ENCODE results near the gene PLEKHM2.

The PLEKHM2 gene

GRCh38 chr1:15702722-15703550 lies 18.8 kb downstream of the PLEKHM2 start:
- no peak for DNase-seq

DNA sequence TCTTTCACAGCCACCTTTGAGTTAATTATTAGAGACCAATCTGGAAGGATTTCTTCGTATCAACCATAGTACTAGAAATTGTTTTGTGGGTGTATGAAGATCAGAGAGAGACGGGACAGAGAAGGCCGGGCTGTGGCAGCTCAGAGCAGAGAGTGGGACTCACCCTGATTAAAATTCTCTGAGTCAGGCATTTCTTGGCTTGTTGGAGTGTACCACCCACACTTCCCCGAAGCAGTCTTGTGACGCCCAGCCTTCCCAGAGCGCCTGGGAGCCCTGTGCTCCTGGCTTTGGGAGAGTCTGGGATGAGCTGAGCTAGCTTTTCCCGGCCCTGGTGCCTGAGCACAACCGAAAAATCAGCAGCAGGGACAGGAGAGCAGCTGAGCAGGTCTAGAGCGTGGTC lies 19.4 kb downstream of the PLEKHM2 start:
- no peak for DNase-seq

GRCh38 chr1:15704526-15705183 lies 20.5 kb downstream of the PLEKHM2 start:
- DNase-seq: no peak

DNA sequence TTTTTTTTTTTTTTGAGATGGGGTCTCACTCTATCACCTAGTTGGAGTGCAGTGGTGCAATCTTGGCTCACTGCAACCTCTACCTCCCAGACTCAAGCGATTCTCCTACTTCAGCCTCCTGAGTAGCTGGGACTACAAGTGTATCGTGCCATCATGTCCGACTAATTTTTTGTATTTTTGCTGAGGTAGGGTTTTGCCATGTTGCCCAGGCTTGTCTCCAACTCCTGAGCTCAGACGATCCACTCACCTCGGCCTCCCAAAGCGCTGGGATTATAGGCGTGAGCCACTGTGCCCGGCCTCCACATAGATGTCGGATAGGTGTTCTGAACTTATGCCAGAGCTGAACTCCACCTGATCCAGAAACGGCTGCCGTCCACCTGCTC lies 21.1 kb downstream of the PLEKHM2 start:
- DNase-seq: no peak

DNA sequence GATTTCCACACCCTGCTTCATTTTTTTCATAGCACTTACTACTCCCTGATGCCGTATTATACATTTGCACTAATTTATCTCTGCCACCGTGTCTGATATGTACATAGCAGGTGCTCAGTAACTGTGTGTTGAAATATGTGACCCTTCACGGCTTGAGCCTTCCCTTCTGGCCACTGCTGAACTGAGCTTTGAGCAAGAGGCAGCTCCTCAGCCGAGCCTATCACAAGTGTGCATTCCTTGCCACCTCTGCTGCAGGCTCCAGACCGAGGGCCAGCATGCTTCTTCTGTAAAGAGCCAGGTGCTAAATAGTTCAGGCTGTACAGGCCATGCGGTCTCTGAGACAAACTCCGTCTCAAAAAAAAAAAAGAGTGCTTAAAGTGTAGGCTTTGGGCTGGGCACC lies 22.6 kb downstream of the PLEKHM2 start:
- no peak for DNase-seq

DNA sequence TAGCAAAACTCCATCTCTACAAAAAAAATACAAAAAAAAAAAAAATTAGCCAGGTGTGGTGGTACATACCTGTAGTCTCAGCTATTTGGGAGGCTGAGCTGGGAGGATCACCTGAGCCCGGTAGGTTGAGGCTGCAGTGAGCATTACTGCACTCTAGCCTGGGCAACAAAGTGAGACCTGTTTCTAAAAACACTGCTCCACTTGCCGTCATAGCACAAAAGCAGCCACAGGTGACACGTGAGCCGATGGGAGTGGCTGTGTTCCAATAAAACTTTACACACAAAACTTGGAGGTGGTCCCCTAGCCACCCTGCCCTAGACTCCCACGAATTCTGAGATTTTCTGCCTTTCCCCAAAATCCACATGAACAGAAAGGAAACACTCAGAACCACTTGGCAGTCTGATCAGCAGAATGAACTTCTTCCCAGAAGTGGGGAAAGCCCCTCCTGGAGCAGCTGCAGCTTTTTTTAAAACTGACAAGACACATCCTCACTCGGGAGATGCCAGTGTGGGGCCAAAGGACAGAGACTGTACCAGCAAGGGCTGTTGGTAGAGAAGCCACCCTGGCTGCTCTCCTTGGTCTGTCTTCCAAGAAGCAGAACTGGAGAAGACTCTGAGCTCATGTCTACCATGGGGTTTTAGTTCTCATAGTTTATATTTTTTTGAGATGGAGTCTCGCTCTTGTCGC lies 23.3 kb downstream of the PLEKHM2 start:
- DNase-seq: no peak

GRCh38 chr1:15708486-15709137 lies 24.5 kb downstream of the PLEKHM2 start:
- no peak for DNase-seq

DNA sequence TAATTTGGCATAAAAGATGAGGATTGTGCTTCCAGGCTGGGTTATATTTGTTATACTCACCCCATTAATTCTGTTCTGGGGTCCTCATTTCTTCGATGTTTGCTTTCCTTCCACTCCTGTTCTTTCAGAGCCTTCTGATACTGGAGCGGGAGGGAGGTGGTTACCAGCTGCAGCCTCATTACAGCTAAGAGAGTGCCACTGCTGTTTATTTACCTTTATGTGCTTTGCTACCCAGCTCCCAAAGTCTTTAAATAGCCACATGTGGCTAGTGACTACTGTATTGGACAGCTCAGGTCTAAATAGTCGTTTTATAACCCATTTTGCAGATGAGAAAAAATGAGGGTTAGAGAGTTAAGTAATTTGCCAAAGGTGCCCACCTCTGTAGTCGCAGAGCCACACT lies 25.1 kb downstream of the PLEKHM2 start:
- DNase-seq: no peak

DNA sequence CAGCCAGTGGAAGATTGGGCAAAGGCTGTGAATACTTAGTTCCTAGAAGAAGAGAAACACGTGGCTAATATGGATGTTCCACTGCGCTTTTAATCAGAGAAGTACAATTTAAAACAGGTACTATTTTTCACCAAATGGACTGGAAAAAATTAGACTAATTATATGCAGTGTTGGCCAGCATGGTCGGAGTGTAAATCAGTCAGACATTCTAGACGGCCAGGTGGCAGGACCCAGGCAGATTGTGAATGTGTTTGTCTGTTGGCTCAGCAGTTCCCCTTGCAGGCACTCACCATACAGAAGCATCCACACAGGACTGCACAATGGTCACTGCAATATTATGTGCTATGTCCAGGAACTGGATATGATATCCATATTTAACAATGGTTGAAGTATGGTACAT lies 28.0 kb downstream of the PLEKHM2 start:
- DNase-seq: no peak

DNA sequence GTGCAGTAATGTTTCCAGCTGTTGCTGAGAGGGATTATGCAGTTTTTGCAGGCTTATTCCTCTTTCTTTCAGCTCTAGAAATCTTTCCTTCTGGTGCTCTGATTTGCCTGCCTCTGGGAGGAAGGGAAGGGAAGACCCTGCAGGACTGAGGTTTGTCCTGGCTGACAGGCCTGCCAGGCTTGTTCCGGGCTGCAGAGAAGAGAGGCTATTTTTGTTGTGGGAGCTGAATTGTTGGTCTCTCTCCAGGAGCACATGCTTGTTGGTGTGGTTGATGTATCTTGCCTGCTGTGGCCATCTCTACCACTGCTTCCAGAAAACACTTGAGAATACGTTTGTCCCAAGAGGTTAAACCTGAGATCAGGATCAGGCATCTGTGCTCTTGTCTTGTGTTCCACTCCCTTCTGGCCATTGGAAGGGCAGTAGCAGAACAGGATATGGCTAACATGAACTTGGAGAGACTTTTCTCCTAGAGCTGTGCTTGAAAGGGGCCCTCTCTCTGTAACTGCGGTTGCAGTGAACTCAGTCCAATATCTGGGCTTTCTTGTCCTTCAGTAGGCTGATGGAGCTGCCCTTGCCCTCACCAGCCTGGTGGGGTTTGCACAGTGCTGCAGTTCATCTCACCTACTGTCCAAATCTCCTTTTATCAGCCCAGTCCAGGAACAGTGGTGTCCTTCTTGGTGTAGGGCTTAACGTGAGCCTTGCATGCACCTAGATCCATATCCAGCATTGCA lies 30.5 kb downstream of the PLEKHM2 start:
- DNase-seq: no peak

DNA sequence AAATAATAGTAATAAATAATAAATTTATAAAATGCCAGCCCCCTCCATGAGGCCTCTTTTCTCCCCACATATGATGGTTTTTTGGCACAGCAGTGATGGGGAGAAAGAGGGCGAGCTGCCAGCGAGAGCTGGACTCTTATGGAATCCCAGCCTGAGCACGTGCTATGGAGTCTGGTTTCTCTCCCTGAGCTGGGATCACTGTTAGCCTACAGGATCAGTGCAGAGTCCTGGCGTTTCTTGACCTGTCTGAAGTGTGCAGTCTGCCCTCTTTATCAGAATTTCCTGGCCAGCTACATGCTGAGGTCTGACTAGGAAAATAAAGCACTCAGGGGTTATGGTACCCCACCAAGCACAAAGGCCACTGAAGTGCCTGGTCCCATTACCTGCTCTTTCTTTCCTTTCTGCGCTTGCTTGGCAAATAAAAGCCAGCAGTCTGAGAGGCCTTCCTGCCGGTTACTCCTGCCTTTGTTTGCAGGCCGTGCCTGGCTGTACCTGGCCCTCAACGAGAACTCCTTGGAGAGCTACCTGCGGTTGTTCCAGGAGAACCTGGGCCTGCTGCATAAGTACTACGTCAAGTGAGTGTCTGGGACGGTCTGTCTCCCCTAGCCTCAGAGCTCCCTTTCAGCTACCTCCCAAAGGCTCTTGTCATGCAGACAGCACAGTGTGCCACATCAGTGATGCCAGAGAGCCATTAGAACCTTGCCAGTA lies 33.5 kb downstream of the PLEKHM2 start:
- DNase-seq: no peak

- DNase-seq: no peak
These were observed 34.1 kb downstream of the PLEKHM2 start for GRCh38 chr1:15718199-15718601.

- no peak for DNase-seq
These were observed 35.4 kb downstream of the PLEKHM2 start for GRCh38 chr1:15719381-15720120.

DNA sequence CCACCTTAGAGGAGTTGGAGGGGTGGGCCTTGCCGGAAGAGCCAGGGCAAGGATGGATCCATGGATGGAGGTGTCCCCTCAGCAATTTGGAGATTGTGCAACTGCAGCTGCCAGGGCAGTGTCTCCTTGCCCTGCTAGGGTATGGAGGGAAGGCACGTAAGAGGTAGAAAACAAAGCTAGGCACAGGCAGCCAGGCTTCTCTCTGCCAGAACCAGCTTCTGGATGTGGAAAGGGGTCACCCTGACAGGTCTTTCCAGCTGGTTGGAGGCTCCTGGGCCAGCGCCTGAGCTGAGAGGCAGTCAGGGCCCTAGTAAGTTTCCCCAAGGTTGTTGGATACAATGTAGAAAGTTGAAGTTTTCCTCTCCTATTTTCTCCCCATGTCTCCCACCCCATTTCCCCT lies 36.7 kb downstream of the PLEKHM2 start:
- DNase-seq: no peak

DNA sequence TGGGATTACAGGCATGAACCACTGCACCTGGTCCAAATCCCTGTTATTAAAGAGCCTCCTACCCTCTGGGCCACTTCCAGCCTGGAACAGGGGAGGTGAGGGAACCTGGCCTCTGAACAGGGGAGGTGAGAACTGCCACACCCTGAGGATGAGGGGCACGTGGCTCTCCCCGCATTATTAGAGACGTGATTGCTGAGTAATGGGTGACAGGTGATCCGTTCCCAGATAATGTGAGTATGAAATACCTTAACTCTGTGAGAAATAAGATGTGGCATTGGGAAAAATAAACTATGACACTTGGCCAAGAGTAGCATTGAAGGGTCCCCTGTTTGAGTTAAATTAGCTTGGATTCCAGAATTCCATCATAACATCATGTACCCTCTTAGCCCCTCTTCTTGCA lies 38.3 kb downstream of the PLEKHM2 start:
- no peak for DNase-seq

DNA sequence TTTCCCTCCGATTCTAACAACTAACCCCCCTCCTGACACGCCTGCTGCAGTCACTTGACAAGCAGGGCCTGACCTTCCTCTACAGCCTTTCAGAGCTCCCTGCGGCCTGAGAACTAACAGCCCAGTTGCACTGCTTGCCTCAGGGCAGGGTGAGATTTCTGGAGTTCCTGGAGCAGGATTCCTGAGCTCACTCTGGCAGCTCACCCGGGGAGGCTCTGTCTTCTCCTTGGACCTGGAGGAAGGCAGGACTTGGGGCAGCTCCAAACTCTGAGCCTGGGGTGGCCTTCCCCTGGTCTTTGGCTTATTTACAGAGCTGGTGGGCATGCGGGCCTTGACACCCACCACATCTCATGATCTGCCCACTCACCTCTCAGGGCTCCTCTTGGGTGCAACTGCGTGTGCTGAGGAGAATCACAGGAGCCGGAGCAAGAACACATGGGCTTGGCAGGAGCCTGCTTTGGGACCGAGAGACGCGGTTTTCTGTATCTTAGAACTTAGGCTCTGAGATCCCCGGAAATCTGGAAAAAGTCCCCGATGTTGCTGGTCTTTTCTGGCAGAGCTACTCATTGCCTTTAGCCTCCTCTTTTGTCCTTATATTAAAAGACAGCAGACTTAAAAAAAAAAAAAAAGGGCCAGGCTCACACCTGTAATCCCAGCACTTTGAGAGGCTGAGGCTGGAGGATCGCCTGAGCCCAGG lies 38.9 kb downstream of the PLEKHM2 start:
- DNase-seq: no peak

DNA sequence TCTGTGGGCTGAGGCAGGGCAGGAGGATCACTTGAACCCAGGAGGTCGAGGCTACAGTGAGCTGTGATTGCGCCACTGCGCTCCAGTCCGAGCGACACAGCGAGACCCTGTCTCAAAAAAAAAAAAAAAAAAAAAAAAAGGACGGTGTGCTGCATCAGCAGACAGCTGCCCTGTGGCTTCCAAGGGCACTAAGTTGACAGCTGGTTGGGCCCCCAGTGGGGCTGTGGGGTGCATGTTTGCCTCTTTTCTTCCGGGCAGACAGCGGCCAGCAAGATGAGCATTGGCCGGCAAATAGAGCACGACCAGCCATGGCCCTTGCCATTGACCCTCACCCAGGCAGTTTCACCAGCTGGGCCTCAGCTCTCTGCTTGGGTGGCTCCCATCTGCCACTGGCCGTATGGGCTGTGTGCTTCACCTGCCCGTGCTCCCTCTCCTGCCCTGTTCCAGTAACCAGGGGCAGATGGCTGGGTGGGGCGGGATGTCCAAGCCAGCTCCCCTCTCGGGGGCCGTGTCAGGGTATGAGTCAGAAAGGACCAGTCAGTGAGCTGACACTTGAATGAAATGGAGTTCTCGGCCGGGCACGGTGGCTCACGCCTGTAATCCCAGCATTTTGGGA lies 39.6 kb downstream of the PLEKHM2 start:
- DNase-seq: no peak

DNA sequence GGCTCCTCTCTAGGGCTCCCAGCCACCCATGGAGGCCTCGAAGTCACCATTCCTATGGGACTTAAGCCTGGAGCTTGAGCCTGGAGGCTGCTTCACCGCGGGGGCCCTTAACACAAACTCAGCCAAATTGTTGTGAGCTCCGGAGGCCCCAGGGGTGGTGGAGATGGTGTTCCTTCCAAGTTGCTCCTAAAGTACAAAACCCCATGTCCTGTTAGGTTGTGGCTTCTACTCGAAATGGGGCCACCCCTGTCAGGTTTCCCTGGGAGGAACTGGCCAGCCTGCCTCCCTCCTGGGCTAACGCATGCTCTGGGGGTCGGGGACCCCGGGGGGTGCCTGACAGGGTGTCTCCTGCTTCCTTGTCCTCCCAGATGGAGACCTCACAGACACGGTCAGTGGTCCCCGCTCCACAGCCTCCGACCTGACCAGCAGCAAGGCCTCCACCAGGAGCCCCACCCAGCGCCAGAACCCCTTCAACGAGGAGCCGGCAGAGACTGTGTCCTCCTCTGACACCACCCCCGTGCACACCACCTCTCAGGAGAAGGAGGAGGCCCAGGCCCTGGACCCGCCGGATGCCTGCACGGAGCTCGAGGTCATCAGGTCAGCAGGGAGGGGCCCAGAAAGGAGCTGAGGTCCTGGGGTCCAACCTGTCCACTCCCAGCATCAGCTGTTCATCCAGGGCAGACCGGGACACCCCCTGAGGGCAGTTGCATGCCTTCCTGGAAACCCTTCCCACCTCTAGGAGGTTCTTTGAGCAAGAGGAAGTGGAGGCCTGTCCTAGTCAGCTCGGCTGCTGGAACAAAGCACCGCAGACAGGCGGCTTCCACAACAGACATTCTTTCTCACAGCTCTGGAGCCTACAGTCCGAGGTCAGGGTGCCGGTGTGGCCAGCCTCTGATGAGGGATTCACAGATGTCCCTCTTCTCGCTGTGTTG lies 41.1 kb downstream of the PLEKHM2 start:
- no peak for DNase-seq

GRCh38 chr1:15726508-15726907 lies 42.4 kb downstream of the PLEKHM2 start:
- no peak for DNase-seq

Data from CD4-positive, alpha-beta T cell treated with Interleukin-6 for 4 hours (primary cell).